GM21381 (cell line): Measurements from ENCODE around the gene TBC1D5.
"Not testable (repeated sequence)": the region's sequence is repeated elsewhere in the genome, so short reads cannot be mapped to it uniquely, and the experiment has no call there.

Experiments used
- ATAC-seq: cut with Tn5 transposase; IDR thresholded peaks from one replicate; pipeline ENCODE4 v1.9.1; 2021; ENCODE audit warnings: mild to moderate bottlenecking, moderate library complexity; ENCODE audit not compliant: unreplicated experiment

The TBC1D5 gene

DNA sequence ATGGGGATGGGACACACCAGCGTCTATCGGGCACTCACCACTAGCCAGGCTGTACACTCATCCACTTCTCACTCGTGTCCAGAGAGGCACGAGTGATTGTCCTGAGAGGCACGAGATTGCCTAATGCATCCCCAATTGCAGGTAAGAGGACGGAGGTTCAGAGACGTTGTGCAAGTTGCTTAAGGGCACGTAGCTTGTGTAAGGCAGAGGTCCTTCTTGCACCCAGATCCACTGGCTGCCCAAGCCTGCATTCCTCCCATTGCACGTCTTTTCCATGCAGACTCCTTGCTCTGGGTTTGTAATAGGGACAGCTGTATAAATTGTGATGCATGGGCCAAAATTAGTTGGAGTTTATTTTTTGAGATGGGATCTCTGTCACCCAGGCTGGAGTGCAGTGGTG is 593.4 kb downstream of the TBC1D5 start:
- no peak for ATAC-seq

- no peak for ATAC-seq
Measured at GRCh38 chr3:17144665-17144993, 597.8 kb downstream of the TBC1D5 start.

DNA sequence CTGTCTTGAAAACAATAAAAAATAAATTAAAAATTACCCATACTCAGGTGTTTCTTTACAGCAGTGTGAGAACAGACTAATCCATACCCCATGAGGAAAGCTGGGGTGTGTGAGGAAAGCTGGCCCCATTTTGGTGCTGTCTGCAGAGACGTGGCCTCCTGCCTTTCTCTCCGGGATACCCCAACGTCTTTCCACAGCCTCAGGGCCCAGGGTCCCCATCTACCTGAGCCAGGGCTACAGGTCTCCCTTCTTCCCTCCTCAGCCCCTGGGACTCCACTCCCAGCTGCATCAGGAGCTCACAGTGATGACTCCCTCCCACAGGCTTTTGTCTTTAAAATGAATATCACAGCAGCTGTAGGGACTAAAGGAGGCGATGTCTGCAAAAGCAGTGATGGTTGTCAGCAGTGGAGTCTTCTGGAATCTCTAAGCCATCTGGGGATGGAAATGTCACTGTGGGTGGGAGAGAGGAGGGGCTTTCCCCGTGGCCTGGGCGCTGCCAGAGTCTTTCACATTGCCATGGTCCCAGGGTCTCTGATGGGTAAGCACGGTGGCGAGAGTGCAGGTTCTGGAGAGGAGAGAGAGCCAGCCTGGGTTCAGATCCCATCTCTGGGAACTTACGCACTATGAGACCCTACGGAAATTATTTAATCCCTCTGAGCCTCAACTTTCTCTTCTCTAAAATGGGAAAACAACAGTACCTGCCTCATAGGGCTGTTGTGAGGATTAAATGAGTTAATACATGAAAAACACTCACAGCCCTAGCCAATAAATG is 598.4 kb downstream of the TBC1D5 start:
- no peak for ATAC-seq

GRCh38 chr3:17142516-17142915 is 599.9 kb downstream of the TBC1D5 start:
- ATAC-seq = no peak

- no peak for ATAC-seq
Measured at GRCh38 chr3:17141699-17142098, 600.7 kb downstream of the TBC1D5 start.

DNA sequence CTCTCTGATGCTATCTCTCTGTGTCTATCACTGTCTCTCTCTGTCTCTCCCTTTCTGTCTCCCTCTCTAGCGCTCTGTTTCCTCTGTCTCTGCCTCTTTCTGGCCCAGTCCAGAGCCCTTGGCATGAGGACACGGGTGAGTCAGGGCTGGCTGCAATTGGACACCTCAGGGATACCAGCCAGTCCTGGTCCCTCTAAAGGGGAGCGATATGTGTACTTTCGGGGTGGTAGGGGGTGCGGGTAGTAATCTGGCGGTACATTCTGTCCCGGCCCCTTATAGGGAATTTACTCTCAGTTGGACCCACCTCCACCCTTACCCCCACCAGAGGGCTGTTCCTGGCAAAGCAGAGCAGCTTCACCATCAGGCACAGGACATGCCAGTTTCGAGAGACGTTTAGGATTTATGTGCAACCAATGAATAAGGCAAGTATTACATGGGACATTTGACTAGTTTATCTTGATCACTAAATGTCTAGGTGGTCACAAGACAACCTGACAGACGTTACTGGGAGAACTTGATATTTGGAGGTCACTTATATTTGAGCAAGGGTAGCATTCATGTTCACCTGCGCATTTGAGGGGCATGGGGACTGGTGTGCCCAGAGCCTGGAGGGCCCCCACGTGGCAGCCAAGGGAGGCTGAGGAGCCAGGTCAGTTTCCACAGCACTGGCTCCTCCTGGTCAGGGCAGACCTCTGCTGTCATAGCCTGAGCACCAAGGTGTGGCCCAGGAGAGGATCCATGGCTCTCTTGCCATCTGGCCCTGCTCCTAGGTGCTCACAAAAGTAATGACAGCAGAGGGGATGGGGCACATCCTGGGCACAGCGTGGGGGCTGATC is 601.5 kb downstream of the TBC1D5 start:
- ATAC-seq = no peak

- no peak for ATAC-seq
Measured at GRCh38 chr3:17138246-17139039, 604.0 kb downstream of the TBC1D5 start.

DNA sequence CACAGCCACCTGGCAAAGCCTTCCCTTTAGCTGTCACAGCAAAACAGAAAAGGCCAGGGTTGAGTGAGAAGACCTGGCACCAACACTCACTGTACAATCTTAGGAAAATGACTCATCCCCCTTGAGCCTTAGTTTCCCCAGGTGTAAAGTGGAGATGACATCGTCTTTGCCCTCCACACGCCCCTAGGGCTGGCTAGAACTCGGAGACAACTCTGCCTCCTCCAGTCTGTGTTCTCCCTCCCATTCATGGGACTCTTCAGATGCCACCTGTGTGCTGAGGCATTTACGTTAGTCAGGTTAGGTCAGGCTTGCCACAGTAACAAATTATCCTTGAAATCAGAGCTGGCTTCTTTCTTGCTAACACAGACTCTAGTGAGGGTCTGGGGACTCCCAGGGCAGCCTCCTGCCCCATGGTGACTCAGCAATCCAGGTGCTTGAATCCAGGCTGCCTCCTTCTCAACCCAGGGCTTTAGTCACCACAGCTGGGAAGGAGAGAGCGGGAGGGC is 605.1 kb downstream of the TBC1D5 start:
- no peak for ATAC-seq

- ATAC-seq = no peak
Measured at GRCh38 chr3:17136136-17136721, 606.2 kb downstream of the TBC1D5 start.

DNA sequence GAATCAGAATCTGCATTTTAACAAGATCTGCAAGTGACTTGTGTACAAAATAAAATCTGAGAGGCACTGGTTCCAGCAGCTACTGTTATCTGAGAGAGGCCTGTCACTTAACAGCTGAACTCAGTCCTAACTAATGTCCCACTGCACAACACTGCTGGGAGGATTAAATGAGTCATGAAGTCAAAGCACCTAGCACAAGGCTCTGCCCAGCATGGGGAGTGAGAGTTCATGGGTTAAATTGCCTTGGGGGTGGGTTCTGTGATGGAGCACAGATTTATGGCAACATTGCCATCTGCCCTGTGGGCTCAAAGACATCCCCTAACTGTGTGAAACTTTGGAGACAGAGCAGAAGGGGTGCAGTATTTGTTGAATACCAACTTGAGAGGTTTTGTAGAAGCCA is 606.7 kb downstream of the TBC1D5 start:
- no peak for ATAC-seq

GRCh38 chr3:17133632-17134545 is 608.5 kb downstream of the TBC1D5 start:
- no peak for ATAC-seq

DNA sequence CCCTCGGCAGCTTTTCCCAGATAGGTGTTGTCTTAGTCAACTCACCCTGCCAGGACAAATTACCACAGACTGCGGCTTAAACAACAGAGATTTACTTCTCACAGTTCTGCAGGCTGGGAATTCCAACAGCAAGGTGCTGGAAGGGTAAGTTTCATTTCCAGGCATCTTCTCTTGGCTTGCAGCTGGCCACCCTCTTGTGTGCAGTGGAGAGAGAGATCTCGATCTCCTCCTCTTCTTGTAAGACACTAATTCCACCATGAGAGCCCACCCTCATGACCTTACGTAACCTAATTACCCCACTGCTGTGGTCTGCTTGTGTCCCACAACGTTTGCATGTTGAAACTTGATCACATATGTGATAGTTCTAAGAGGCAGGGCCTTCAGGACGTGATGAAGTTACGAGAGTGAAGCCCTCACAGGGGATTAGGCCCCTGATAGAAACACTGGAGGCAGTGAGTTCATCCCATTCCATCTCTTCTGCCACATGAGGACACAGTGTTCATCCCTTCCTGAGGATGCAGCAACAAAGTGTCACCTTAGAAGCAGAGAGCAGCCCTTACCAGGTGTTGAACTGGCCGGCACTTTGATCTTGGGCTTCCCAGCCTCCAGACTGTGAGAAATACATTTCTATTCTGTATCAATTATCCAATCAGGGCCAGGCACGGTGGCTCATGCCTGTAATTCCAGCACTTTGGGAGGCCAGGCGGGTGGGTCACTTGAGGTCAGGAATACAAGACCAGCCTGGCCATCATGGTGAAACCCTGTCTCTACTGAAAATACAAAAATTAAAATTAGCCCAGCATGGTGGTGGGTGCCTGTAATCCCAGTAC is 609.9 kb downstream of the TBC1D5 start:
- no peak for ATAC-seq

- ATAC-seq = no peak
Measured at GRCh38 chr3:17130956-17131355, 611.5 kb downstream of the TBC1D5 start.

DNA sequence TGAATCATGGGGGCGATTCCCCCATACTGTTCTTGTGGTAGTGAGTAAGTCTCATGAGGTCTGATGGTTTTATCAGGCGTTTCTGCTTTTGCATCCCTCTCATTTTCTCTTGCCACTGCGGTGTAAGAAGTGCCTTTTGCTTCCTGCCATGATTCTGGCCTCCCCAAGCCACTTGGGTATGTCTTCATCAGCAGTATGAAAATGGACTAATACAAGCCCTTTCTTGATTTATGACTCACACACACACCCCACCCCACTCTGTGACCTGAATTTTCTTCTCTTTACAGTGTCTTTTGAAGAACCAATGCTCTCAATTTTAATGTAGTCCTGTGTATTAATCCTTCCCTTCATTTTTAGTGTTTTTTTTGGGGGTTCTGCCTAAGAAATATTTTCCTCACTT is 612.9 kb downstream of the TBC1D5 start:
- no peak for ATAC-seq

- ATAC-seq = not testable (repeated sequence)
Measured at GRCh38 chr3:17128671-17129070, 613.8 kb downstream of the TBC1D5 start.

DNA sequence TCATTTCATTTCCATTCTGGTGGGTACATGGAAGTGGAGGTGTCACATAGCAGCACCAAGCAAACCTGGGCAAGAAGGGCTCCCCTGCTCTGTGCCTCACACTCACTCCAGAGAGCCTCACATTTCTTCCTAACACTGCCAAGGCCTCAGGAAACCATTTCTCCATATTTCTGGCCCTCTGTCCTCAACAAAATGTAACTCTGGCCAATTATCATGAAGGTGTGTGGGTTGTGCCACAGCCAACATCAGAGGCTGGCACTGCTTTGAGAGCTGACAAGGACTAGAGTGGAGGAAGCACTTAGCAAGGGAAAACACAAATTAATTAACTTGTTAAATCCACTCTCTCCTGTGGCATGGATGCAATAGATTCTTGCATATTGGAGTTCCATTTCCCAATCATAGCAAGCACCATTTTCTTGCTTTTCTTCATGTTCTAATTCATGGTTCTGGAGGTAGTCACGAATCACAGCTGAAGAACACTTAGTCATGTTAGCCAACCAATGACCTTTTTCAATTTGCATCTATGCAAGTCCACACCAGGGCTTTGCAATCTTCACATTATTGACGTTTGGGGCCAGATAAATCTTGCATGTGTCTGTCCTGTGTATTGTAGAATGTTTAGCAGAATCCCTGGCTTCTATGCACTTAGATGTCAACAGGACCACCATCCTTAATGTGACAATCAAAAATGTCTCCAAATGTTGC is 616.5 kb downstream of the TBC1D5 start:
- ATAC-seq = no peak

DNA sequence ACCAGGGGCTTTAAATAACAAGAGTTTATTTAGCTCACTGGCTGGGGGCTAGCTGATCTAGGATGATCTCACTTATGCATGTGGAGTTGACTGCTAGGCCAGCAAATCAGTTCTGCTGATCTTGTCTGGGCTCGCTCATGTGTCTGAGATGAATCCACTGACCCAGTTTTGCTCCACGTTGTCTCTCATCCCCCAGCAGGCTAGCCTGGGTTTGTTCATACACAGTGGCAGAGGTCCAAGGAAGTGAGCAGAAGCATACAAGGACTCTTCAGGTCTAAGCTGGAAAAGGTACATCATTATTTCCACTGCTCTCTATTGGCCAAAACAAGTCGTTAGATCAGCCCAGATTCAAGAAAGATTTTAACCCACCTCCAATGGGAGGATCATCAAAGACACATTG is 619.7 kb downstream of the TBC1D5 start:
- no peak for ATAC-seq

- no peak for ATAC-seq
Measured at GRCh38 chr3:17121336-17121735, 621.1 kb downstream of the TBC1D5 start.
